ENCODE data around the gene SLC29A1. TPM values are rescaled to one million over a fixed set of nuclear protein-coding genes. Genes with fewer than 3 reads are reported as not detected.
A peak's percentile ranks its signal among the peaks of the same experiment; 100 is the strongest.
"Not testable (repeated sequence)": the region's sequence is repeated elsewhere in the genome, so short reads cannot be mapped to it uniquely, and the experiment has no call there.

The SLC29A1 gene
- 26.6 TPM for polyA plus RNA-seq (2013, experiment 1 of 2; ENCODE audit: insufficient read length)
- 17.6 TPM for polyA plus RNA-seq (2013, experiment 2 of 2; ENCODE audit: insufficient read length)

DNA sequence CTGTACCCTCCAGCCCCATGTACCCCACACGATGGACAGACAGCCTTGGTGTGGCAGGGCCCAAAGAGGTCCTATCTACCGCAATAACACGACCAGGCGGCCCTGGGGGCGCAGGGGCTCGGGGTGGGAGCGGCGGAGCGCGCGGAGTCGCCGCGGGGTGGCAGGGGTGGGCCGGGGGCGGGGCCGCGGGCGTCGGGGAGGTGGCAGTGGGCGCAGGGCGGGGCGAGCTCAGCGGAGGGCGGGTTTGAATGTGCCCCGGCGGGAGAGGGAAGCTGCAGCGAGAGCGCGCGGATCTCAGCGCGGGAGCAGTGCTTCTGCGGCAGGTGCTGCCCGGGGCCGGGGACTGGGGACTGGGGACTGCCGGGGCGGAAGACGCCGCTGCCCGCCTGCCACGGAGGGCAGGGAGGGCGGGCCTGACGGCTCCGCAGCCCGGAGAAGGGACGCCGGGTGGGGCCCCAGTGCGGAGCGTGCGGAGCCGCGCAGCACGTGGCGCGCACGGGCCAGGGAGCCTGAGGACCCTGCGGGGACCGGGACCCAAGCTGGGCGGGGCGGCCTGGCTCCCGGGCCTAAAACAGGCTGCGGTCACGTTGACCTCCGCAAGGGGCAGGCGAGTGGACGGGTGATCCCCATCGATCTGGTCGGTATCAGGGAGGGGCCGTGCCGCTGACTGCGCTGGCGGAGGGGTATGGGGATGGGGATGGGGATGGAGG is at the start of gene SLC29A1:
TSS of gene SLC29A1 (plus strand) at position 277 of the 710 bp plus-strand sequence. CDS start 3,719 bp downstream, outside the sequence.
- peak; percentile 64 for DNase-seq

DNA sequence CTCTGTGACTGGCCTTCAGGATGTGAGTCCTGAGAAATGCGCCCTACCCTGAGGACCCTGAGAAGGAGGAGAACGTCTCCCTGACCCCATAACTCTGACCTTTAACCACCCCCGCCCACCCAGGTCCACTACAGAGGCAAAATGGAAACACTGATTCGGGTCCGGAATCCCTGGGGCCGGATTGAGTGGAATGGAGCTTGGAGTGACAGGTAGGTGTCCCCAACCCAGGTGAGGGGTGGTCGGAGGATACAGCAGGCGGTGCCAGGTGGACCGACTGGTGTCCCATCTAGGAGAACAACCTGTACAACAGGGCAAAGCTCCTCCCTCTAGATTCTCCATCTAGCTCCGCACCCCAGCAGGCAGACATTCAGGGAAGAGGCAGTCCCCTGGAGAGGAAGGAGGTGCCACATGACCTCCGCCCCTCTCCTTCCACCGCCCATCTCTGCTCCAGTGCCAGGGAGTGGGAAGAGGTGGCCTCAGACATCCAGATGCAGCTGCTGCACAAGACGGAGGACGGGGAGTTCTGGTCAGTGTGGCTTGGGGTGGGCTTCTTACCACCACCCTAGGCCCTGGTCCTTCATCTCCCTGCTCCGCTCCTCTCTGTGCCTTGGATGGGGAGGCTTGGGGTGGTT is 47.1 kb upstream of the SLC29A1 start:
- no peak for DNase-seq

- no peak for DNase-seq
Measured at GRCh38 chr6:44176762-44177509, 46.5 kb upstream of the SLC29A1 start.

GRCh38 chr6:44177691-44178423 is 45.5 kb upstream of the SLC29A1 start:
- peak; percentile 59 for DNase-seq

- DNase-seq: no peak
Measured at GRCh38 chr6:44178424-44179071, 44.8 kb upstream of the SLC29A1 start.

GRCh38 chr6:44179072-44179536 is 44.3 kb upstream of the SLC29A1 start:
- no peak for DNase-seq

DNA sequence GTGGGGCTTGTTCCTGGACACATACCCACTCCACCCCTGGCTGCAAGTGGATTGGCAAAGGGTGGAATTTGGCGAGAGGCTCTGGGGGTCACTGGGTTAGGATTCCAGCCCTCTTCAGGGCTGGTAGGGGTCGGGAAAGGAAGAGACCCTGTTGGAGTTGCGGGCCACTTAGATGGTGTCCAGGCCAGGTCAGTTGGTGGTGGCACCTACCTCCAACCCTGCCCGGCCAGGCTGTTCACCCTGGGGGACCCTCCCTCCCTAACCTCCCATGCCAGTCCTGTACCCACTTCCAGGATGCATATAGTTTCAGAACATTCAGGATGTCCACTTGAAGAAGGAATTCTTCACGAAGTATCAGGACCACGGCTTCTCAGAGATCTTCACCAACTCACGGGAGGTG is 43.7 kb upstream of the SLC29A1 start:
- DNase-seq: no peak

- DNase-seq: no peak
Measured at GRCh38 chr6:44180406-44180805, 43.0 kb upstream of the SLC29A1 start.

GRCh38 chr6:44180886-44181285 is 42.5 kb upstream of the SLC29A1 start:
- DNase-seq: no peak

DNA sequence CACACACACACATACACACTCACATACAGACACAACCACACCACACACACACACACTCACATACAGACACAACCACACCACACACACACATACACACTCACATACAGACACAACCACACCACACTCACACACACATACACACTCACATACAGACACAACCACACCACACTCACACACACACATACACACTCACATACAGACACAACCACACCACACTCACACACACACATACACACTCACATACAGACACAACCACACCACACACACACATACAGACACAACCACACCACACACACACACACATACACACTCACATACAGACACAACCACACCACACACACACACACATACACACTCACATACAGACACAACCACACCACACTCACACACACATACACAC is 41.6 kb upstream of the SLC29A1 start:
- not testable (repeated sequence) for DNase-seq

GRCh38 chr6:44182911-44183390 is 40.4 kb upstream of the SLC29A1 start:
- DNase-seq: no peak

DNA sequence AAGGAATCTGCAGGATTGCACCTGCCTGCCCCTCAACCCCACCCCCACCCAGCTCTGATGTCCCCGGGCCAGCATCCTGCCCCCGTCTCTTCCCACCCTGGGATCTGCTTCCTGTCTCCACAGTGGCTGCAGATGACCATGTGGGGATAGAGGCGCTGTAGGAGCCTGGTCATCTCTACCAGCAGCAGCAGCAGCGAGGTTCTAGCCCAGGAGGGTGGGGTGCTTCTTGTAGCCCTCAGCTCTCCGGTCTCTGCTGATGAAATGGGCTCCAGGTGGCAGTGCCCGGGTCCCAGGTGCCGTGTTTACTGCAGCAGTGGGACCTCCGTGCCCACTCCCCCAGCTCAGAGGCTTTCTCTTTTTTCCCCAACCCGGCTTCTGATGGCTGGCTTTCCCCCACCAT is 39.6 kb upstream of the SLC29A1 start:
- DNase-seq: no peak

GRCh38 chr6:44185356-44185755 is 38.0 kb upstream of the SLC29A1 start:
- DNase-seq: not testable (repeated sequence)

DNA sequence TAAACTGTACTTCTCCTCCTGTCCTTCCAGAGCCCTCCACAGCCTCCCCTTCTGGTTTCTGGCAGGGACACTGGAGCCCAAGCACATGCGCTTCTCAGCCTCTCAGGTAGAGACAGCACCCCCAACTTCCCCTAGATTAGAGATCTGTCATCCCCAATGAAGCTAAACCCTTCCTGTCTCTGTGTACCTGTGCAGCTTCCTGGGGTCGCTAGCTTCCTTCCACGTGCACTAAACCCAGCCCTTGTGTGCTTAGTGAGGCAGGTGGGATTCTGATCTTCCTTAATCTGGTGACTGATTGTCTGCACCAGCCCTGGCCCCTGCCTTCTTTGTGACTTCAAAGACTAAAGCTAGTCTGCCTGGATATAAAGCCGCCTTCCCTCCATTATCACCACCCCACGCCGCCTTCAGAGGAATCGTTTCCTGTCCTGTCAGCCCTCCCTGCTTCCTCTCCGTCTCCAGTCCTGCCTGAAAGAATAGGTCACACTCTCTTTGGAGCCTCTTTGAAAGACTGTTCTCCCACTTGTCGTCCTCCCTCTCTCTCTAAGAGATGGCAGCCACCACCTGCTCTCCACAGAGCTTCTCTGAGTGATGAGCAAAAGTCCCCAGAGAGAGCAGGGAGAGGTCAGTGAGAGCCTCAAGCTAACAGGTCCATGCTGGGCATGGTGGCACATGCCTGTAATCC is 37.3 kb upstream of the SLC29A1 start:
- no peak for DNase-seq

- DNase-seq: no peak
Measured at GRCh38 chr6:44186635-44187025, 36.8 kb upstream of the SLC29A1 start.

DNA sequence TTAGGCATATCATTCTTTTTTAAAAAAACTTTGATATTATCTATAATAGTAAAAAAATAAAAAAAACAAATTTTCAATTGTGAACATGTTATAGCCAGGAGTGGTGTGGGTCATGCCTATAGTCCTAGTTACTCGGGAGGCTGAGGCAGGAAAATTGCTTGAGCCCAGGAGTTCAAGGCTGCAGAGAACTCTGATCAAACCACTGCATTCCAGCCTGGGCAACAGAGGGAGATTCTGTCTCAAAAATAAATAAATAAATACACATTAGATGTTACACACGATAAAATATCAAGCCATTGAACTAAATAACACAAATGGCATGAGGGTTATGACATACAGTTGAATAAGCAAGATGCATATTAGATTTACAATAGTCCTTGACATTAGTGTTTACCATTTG is 34.6 kb upstream of the SLC29A1 start:
- DNase-seq: no peak

DNA sequence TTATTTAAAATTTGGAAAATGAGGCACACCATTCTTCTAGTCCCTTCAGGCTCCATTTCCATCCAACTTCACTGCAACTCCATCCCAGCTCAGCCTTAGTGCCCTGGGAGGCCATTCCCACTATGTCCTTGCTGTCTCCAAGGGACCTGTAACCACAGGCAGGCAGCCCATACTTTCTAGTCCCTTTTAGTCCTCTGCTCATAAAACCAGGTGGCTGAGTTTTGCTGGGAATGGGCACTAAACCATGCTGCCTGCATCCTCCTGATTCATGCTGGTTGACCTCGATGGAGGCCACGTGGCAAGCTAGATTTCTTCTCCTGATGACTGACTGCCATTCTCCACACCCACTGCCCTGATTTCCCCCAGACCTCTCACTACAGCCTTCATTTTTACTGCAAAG is 34.1 kb upstream of the SLC29A1 start:
- DNase-seq: no peak

- DNase-seq: no peak
Measured at GRCh38 chr6:44190715-44191114, 32.7 kb upstream of the SLC29A1 start.

GRCh38 chr6:44192428-44193041 is 30.9 kb upstream of the SLC29A1 start:
- DNase-seq: no peak

GRCh38 chr6:44193307-44193910 is 30.0 kb upstream of the SLC29A1 start:
- no peak for DNase-seq
